NCI-H524 (cell line): ENCODE results near the gene OR6B2.
A peak's percentile ranks its signal among the peaks of the same experiment; 100 is the strongest.
"Not testable (repeated sequence)": the region's sequence is repeated elsewhere in the genome, so short reads cannot be mapped to it uniquely, and the experiment has no call there.

ENCODE experiments used
- DNase-seq, 2 experiments: peaks; one replicate each; lab custom pipeline; 2025; lab: John Stamatoyannopoulos, UW

Gene OR6B2

GRCh38 chr2:240030379-240031094 lies at the start of gene OR6B2:
TSS of gene OR6B2 (minus strand) at chr2:240030429. CDS start at chr2:240030429, 0 bp downstream.
- no peak for DNase-seq

- no peak for DNase-seq
Measured at GRCh38 chr2:240078631-240079030, 48.4 kb upstream of the OR6B2 start.

- DNase-seq = no peak
Measured at GRCh38 chr2:240077442-240077841, 47.2 kb upstream of the OR6B2 start.

DNA sequence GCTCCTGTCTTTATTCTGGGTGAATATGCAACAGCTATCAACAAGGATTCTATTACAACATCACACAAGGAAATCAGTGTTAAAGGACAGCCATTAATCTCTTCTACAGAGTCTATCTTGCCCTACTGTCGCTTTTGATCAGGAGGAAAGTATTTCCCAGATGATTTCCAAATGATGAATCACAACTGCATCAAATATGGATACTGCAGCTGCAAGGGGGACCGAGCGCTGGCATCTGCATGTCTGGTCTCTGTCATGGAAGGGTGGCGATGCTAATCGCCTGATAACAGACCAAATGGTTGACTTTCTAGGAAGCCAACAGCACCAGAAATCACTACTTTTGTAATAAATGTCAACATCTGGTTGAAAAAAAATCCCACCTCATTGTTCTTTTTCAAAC lies 44.3 kb upstream of the OR6B2 start:
- no peak for DNase-seq

- DNase-seq = no peak
Measured at GRCh38 chr2:240070907-240071306, 40.7 kb upstream of the OR6B2 start.

GRCh38 chr2:240069829-240070228 lies 39.6 kb upstream of the OR6B2 start:
- no peak for DNase-seq

- DNase-seq = no peak
Measured at GRCh38 chr2:240068193-240068592, 38.0 kb upstream of the OR6B2 start.

DNA sequence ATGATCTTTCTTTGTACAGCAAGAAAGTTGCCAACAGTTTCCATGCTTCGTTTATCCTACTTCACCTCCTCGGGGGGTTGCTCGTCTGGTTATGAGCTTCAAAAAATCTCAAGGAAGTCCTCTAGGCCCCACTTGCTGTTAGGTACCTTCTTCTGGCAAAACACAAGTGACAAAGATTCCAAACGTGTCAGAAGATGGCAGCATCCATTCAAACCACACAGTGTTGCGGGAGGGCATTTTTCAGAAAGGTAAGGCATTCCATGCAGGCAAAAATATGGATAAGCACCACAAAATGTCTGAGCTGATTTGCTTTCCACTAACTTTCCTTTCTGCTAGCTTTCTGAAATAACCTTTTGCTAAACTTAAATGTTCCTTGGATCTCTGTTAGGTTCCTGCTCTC lies 36.3 kb upstream of the OR6B2 start:
- DNase-seq = no peak

- no peak for DNase-seq
Measured at GRCh38 chr2:240064898-240065297, 34.7 kb upstream of the OR6B2 start.

DNA sequence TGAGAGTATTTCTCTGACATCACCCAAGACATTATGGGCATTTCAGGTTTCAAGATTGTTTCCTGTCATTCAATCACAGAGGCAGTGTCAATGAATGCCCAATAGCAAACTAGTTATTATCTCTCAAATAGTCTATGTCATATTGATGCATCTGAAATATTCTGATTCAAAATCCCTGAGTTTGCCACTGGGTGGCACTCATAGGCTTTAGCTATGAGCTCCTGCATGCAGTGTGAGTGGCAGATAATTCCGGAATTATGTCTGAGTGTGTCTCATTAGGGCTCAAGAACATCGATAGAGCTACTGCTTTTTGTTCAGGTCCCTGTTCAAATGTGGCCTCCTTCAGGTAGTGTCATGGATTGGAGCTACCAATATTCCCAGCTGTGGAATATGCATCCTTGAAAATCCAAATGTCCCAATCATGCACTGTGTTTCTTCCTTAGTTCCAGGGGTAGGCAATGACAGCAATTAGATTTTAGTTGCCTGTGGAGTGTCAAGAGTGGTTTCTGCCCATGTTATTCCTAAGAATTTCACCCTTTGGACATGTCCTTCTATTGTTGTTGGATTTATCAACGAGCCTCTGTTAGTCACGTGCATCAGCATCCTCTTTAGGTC lies 30.9 kb upstream of the OR6B2 start:
- peak; percentile 42 to 74 for DNase-seq

DNA sequence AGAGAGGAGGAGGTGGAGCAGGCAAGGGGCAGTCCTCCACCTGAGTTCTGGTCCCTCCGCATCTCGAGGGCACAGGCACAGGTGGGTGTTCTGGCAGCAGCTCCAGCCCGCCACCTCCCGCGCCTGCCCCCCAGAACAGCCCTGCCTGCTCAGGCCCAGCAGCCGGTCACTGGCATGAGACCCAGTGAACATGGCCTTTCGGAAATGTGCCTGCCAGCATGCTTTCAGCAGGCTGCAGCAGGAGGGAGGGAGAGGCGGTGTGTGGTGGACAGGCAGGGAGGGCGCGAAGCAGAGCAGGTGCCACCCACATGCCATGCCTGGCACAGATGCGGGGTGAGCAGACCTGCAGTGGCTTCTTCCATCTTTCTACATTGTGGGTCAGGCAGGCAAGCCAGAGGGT lies 26.4 kb upstream of the OR6B2 start:
- DNase-seq = no peak

- DNase-seq = no peak
Measured at GRCh38 chr2:240055177-240055917, 25.1 kb upstream of the OR6B2 start.

DNA sequence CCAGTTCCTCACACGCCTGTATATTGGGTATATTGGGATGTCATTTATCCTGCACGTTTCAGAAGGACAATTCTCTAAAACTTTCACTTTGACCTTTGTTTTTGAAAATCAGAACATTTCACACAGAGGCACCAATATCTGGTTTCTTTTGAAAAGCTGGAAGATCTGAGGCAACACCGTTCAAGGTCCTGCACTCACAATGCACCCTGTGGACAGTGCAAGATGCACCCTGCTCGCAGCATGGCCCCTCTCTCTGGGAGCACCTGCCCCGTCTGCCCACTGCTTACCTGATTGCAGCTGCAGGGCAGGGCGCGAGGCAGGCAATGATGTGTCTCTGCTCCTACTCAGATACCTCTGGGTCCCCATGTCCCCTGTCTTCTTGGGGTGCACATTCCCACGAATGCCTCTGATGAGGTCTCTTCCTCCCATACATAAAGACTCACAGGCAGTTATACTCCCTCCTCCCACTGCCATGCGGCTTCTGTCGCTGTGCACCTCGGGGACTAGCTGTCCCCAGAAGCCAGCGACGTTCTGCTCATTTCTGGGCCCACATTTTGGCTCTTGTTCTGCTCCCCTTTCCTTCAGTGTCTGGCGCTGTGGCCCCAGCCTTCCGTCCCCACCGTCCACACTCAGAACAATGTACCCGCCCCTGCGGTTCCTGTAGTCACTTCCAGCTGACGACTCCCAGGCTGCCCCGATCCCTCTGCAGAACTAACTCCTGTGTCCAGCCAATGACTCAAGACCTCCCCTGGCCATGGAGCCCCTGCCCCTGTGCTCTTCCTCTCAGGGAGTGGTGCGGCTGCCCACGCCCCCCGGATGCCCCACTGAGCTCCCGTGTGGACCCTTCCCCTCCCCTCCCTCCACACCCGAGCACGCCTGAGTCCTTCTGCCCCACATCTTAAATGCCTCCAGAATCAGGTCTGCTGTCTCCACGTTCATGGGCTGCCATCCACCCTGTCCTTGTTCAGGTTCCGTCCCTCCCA lies 23.2 kb upstream of the OR6B2 start, which contains the start of gene OR6B3:
Gene OR6B3, minus strand, starts transcription at position 349 of the 983 bp plus-strand sequence.
- no peak for DNase-seq

GRCh38 chr2:240052524-240052923 lies 22.3 kb upstream of the OR6B2 start:
- no peak for DNase-seq

GRCh38 chr2:240051697-240052096 lies 21.5 kb upstream of the OR6B2 start:
- DNase-seq = no peak

GRCh38 chr2:240050278-240050677 lies 20.0 kb upstream of the OR6B2 start:
- DNase-seq = no peak

DNA sequence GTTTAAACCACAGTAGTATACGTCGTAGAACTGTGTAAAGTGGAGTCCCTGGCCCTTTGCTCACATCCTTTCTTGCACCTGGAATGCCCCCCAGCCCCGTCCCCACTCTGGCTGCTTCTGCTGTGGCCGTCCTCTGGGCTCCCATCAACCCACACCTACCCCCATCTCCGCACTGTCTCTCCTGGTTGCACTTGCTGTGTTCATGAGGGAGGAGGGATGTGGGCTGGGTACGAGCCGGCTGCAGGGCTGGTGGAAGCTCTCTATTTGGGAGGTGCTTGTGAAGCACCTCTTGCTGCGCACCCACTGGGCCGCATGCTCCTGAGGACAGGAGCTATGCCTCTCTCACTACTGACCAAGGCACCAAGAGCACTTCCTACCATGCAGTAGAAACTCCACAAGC lies 18.0 kb upstream of the OR6B2 start:
- DNase-seq = no peak

DNA sequence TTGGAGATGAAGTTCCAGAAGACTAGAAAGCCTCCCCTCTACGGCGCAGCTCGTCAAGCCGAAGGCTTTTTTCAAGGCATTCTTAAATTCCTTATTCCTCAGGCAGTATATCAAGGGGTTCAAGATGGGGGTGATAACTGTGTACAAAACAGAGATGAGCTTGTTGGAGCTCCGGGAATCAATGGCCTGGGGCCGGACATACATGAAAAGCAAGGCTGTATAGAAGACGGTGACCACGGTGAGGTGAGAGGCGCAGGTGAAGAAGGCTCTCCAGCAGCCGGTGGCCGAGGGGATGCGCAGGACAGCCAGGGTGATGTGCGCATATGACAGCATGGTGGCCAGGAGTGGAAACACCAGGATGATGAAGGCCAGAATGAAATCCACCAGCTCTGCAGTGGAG lies 14.9 kb upstream of the OR6B2 start:
- DNase-seq = no peak

DNA sequence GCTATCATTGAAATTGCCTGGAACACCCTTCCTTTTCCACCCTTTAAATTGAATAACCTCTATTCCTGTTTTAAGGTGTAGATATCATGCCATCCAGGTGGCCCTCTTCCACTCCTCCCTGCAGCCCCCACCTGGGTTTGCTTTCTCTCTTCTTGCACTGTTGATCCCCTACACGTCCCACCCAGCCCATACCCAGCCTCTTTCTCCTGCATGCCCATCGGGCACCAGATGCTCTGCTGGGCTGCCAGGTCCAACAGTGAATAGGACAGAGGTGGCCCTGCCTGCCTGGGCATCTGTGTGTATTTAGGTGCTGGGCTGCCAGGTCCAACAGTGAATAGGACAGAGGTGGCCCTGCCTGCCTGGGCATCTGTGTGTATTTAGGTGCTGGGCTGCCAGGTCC lies 13.9 kb upstream of the OR6B2 start:
- DNase-seq = not testable (repeated sequence)

GRCh38 chr2:240043279-240043989 lies 13.2 kb upstream of the OR6B2 start:
- no peak for DNase-seq

- DNase-seq = no peak
Measured at GRCh38 chr2:240042740-240043139, 12.5 kb upstream of the OR6B2 start.
